Thyroid gland (tissue), 4 donors: ENCODE data around the gene ANKRD27.

Experiments used
- CTCF ChIP-seq, 6 experiments: fragments of 200-600 bp in 3 of 6; fragments of 450-650 bp in 3 of 6; sonication (generic) in 3 of 6; IDR thresholded peaks; one replicate each; pipeline ENCODE4 v1.5.1; 2016 to 2019; ENCODE audit warnings: antibody characterized with exemption in 6 of 6, mild to moderate bottlenecking in 2 of 6, inconsistent platforms in 1 of 6, moderate library complexity in 1 of 6
- POLR2A ChIP-seq, 2 donors: fragments of 450-650 bp; IDR thresholded peaks; one replicate each; pipeline ENCODE4 v1.6.1; 2017; ENCODE audit warnings: antibody characterized with exemption in 2 of 2, mild to moderate bottlenecking in 2 of 2, moderate library complexity in 1 of 2

GRCh38 chr19:32581705-32582179 is 93.2 kb downstream of the ANKRD27 start:
- TF ChIP-seq CTCF (IDR thresholded peaks at IDR 0.05) (no peak), POLR2A (IDR thresholded peaks at IDR 0.05) (no peak)
